Activated T-helper 1 cell treated with Interleukin-2 at 50 U/mL for 16 hours (primary cell): ENCODE measurements around the gene FAM156B.
A peak's percentile ranks its signal among the peaks of the same experiment; 100 is the strongest.
"Not testable (repeated sequence)": the region's sequence is repeated elsewhere in the genome, so short reads cannot be mapped to it uniquely, and the experiment has no call there.

Experiments used
- DNase-seq: peaks from one replicate; pipeline ENCODE4 v3.0.0-alpha.2; 2020; ENCODE audit warnings: low read depth

Gene FAM156B

GRCh38 chrX:52923781-52924241, 26.7 kb downstream of the FAM156B start:
- DNase-seq = no peak

GRCh38 chrX:52930214-52930613, 33.1 kb downstream of the FAM156B start:
- not testable (repeated sequence) for DNase-seq

- no peak for DNase-seq
Measured at GRCh38 chrX:52933213-52933612, 36.1 kb downstream of the FAM156B start.

GRCh38 chrX:52933976-52934703, 37.0 kb downstream of the FAM156B start:
- DNase-seq = no peak

- DNase-seq = peak; percentile 90
Measured at GRCh38 chrX:52934704-52935469, 37.8 kb downstream of the FAM156B start.

- not testable (repeated sequence) for DNase-seq
Measured at GRCh38 chrX:52935470-52935784, 38.3 kb downstream of the FAM156B start.

GRCh38 chrX:52940704-52941103, 43.6 kb downstream of the FAM156B start:
- not testable (repeated sequence) for DNase-seq

GRCh38 chrX:52941728-52942127, 44.6 kb downstream of the FAM156B start:
- DNase-seq = not testable (repeated sequence)

- DNase-seq = not testable (repeated sequence)
Measured at GRCh38 chrX:52945838-52946494, 48.8 kb downstream of the FAM156B start.

- not testable (repeated sequence) for DNase-seq
Measured at GRCh38 chrX:52947501-52947900, 50.4 kb downstream of the FAM156B start.

GRCh38 chrX:52948265-52948664, 51.1 kb downstream of the FAM156B start:
- not testable (repeated sequence) for DNase-seq

- DNase-seq = not testable (repeated sequence)
Measured at GRCh38 chrX:52949325-52949724, 52.2 kb downstream of the FAM156B start.

GRCh38 chrX:52949884-52950283, 52.8 kb downstream of the FAM156B start:
- DNase-seq = not testable (repeated sequence)
